CD14-positive monocyte (primary cell): Measurements from ENCODE around the gene DNAH1. TPM values are rescaled to one million over a fixed set of nuclear protein-coding genes. Genes with fewer than 3 reads are reported as not detected.

ENCODE experiments used
- DNase-seq, 3 donors: peaks; one replicate each; pipeline ENCODE4 v3.0.0-alpha.2; 2011 to 2022
- H2AFZ ChIP-seq: 2 replicates; pipeline ENCODE4 v1.6.0; 2012; ENCODE audit warnings: mild to moderate bottlenecking, low read depth, low read length, inconsistent platforms; ENCODE audit not compliant: insufficient read depth, poor library complexity, severe bottlenecking
- H3K27ac ChIP-seq, 2 donors: 1 replicate in 1 of 2; 2 replicates in 1 of 2; pipeline ENCODE4 v1.5.1; 2012 to 2013; ENCODE audit warnings: low read length in 2 of 2, control low read depth in 1 of 2, inconsistent platforms in 1 of 2, low read depth in 1 of 2, mild to moderate bottlenecking in 1 of 2
- H3K27me3 ChIP-seq, 2 donors: one replicate each; pipeline versions ENCODE4 v1.6.0 to v1.6.1; 2011 to 2013; ENCODE audit warnings: low read length in 2 of 2; ENCODE audit not compliant: control insufficient read depth in 2 of 2, insufficient read depth in 2 of 2
- H3K36me3 ChIP-seq, 2 donors: replicated peaks in 1 of 2; 1 replicate in 1 of 2; 2 replicates in 1 of 2; pipeline versions ENCODE4 v1.5.1 to v1.6.1; 2012 to 2013; ENCODE audit warnings: low read length in 2 of 2, control low read depth in 1 of 2, inconsistent platforms in 1 of 2, mild to moderate bottlenecking in 1 of 2; ENCODE audit not compliant: insufficient read depth in 2 of 2, control insufficient read depth in 1 of 2
- H3K4me1 ChIP-seq, 2 donors: 1 replicate in 1 of 2; 2 replicates in 1 of 2; pipeline versions ENCODE4 v1.5.1 to v1.6.1; 2012 to 2013; ENCODE audit warnings: low read length in 2 of 2, control low read depth in 1 of 2, inconsistent platforms in 1 of 2, mild to moderate bottlenecking in 1 of 2, moderate library complexity in 1 of 2; ENCODE audit not compliant: insufficient read depth in 2 of 2, control insufficient read depth in 1 of 2
- H3K4me2 ChIP-seq: replicated peaks from 2 replicates; pipeline ENCODE3; 2012; ENCODE audit warnings: low read length, moderate library complexity, mild to moderate bottlenecking; ENCODE audit not compliant: poor library complexity, severe bottlenecking; ENCODE audit errors: extremely low read depth
- H3K4me3 ChIP-seq, 3 experiments: fragments of 200-600 bp in 1 of 3; sonication (generic) in 1 of 3; replicated peaks in 1 of 3; 1 replicate in 2 of 3; 2 replicates in 1 of 3; pipeline ENCODE4 v1.5.1; 2011 to 2013; ENCODE audit warnings: low read length in 3 of 3, mild to moderate bottlenecking in 3 of 3, control low read depth in 2 of 3, low read depth in 2 of 3, inconsistent platforms in 1 of 3, moderate library complexity in 1 of 3
- H3K79me2 ChIP-seq: 2 replicates; pipeline ENCODE4 v1.6.0; 2012; ENCODE audit warnings: mild to moderate bottlenecking, control low read depth, inconsistent platforms, low read length, moderate library complexity; ENCODE audit not compliant: insufficient read depth
- H3K9ac ChIP-seq: 2 replicates; pipeline ENCODE4 v1.6.0; 2017; ENCODE audit warnings: low read length, mild to moderate bottlenecking; ENCODE audit not compliant: insufficient read depth, poor library complexity, severe bottlenecking
- H3K9me3 ChIP-seq, 2 donors: replicated peaks in 1 of 2; 1 replicate in 1 of 2; 2 replicates in 1 of 2; pipeline versions ENCODE4 v1.5.1 to v1.6.1; 2012 to 2013; ENCODE audit warnings: low read length in 2 of 2, control low read depth in 1 of 2; ENCODE audit not compliant: control insufficient read depth in 1 of 2, insufficient read depth in 1 of 2
- H4K20me1 ChIP-seq: 2 replicates; pipeline ENCODE4 v1.6.0; 2012; ENCODE audit warnings: mild to moderate bottlenecking, low read length, control low read depth, moderate library complexity; ENCODE audit not compliant: insufficient read depth
- H3K27ac Mint-ChIP-seq, 7 donors: one replicate each; pipeline ENCODE4 v1.8.0; 2020; ENCODE audit warnings: mild to moderate bottlenecking in 7 of 7, mixed read lengths in 7 of 7, moderate library complexity in 6 of 7, inconsistent platforms in 2 of 7
- H3K27me3 Mint-ChIP-seq, 3 donors: one replicate each; pipeline ENCODE4 v1.8.0; 2021 to 2022; ENCODE audit warnings: low read depth in 3 of 3, mild to moderate bottlenecking in 3 of 3, mixed read lengths in 3 of 3, moderate library complexity in 3 of 3, inconsistent platforms in 1 of 3
- H3K36me3 Mint-ChIP-seq, 2 donors: one replicate each; pipeline ENCODE4 v1.8.0; 2020; ENCODE audit warnings: mixed read lengths in 2 of 2, inconsistent platforms in 1 of 2, mild to moderate bottlenecking in 1 of 2
- H3K4me1 Mint-ChIP-seq: one replicate; pipeline ENCODE4 v1.8.0; 2020; ENCODE audit warnings: mild to moderate bottlenecking, mixed read lengths
- H3K4me3 Mint-ChIP-seq, 2 donors: one replicate each; pipeline ENCODE4 v1.8.0; 2020; ENCODE audit warnings: mild to moderate bottlenecking in 2 of 2, mixed read lengths in 2 of 2, moderate library complexity in 1 of 2
- H3K9me3 Mint-ChIP-seq, 7 donors: one replicate each; pipeline ENCODE4 v1.8.0; 2020 to 2022; ENCODE audit warnings: mixed read lengths in 7 of 7, mild to moderate bottlenecking in 6 of 7, moderate library complexity in 6 of 7, inconsistent platforms in 2 of 7
- WGBS: methylation state at CpG from one replicate; pipeline ENCODE4 v1.1.5; 2013; ENCODE audit warnings: missing lambda C conversion rate; ENCODE audit not compliant: insufficient coverage; 5-methylcytosine and 5-hydroxymethylcytosine counted together
- intact Hi-C, 2 donors: fragments of 100-400 bp; cut with micrococcal nuclease; formaldehyde crosslinking; loops; one replicate each; pipeline versions ENCODE4 v1.15.0 to v1.15.1; 2023
- polyA plus RNA-seq, 3 donors: library from polyadenylated mRNA; depleted of rRNA in 1 of 3; unstranded in 2 of 3; stranded (reverse) in 1 of 3; fragments of 300-500 nt in 2 of 3; fragments of >200 nt in 1 of 3; fragmentation: Illumina TruSeq in 2 of 3; gene quantifications; 1 replicate in 2 of 3; 2 replicates in 1 of 3; pipeline ENCODE4 v1.2.3, GENCODE V29; 2012 to 2021
- TF ChIP-seq, protein P1 (sequence below): fragments of 200-600 bp; IDR thresholded peaks from one replicate; pipeline ENCODE4 v1.8.0; 2022; ENCODE audit warnings: antibody characterized with exemption, mild to moderate bottlenecking

Gene DNAH1
- polyA plus RNA-seq, 3 donors = 0.15 to 47.0 (median 0.25) TPM

GRCh38 chr3:52407779-52408178 lies 91.7 kb downstream of the DNAH1 start:
- Mint-ChIP-seq H3K4me1 (peaks cover 35% of the 10 kb centered on the region), H3K27ac (peak overlapping the region in 1 of 7 donors; percentile 22), H3K9me3 (no peaks in the 10 kb centered on the region), H3K27me3 (peaks cover 0 to under 1% (median 0%) of the 10 kb centered on the region in 3 donors), H3K4me3 (no peak overlapping the region), H3K36me3 (peaks cover 57 to 58% of the 10 kb centered on the region in 2 donors)
- Histone ChIP-seq H3K9me3 (no peaks in the 10 kb centered on the region), H3K36me3 (peaks cover 53 to 55% of the 10 kb centered on the region in 2 donors), H3K4me3 (no peak overlapping the region), H2AFZ (no peak overlapping the region), H3K27ac (peak overlapping the region in 1 of 2 donors; percentile 96), H3K9ac (no peak overlapping the region), H3K4me2 (no peak overlapping the region), H3K27me3 (no peaks in the 10 kb centered on the region), H4K20me1 (peaks cover 16% of the 10 kb centered on the region), H3K4me1 (peaks cover 30 to 34% of the 10 kb centered on the region in 2 donors), H3K79me2 (peaks cover 48% of the 10 kb centered on the region)
- intact Hi-C loops = loop anchor here in 1 of 2 donors (10.0 kb wide), 1 partner anchor 123 kb away; the partner anchor contains the start of gene GLYCTK
- WGBS = 87% methylated on average over 3 of the region's 3 CpGs
- TF ChIP-seq, protein P1, sequence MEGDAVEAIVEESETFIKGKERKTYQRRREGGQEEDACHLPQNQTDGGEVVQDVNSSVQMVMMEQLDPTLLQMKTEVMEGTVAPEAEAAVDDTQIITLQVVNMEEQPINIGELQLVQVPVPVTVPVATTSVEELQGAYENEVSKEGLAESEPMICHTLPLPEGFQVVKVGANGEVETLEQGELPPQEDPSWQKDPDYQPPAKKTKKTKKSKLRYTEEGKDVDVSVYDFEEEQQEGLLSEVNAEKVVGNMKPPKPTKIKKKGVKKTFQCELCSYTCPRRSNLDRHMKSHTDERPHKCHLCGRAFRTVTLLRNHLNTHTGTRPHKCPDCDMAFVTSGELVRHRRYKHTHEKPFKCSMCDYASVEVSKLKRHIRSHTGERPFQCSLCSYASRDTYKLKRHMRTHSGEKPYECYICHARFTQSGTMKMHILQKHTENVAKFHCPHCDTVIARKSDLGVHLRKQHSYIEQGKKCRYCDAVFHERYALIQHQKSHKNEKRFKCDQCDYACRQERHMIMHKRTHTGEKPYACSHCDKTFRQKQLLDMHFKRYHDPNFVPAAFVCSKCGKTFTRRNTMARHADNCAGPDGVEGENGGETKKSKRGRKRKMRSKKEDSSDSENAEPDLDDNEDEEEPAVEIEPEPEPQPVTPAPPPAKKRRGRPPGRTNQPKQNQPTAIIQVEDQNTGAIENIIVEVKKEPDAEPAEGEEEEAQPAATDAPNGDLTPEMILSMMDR = no peak
- no peak for DNase-seq

DNA sequence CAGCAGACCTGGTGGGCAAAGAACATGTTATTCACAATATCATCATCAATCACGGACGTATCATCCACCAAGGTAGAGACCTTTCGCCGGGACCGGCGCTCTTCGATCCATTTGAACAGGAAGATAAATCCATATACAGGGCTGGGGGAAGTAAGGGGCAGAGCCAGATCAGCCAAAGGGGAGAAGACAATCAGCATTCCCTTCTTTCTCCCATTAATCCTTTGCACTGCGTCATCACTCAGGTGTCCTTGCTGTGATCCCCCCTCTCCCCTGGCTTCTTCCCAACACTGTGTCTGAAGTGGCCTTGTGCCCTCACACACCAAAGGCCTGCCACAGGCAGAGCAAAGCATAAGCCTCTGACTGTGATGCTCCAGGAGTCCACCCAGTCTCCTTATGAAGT lies 92.3 kb downstream of the DNAH1 start:
- Histone ChIP-seq H3K9ac (no peak overlapping the region), H3K4me3 (peak overlapping the region in 1 of 3 experiments; percentile 92), H3K79me2 (peaks cover 55% of the 10 kb centered on the region), H4K20me1 (peaks cover 16% of the 10 kb centered on the region), H3K4me2 (peak overlapping the region; percentile 84), H3K4me1 (peaks cover 34 to 39% of the 10 kb centered on the region in 2 donors), H3K27me3 (no peaks in the 10 kb centered on the region), H3K36me3 (peaks cover 46 to 48% of the 10 kb centered on the region in 2 donors), H3K27ac (peak overlapping the region in 1 of 2 donors; percentile 96), H2AFZ (no peak overlapping the region), H3K9me3 (no peaks in the 10 kb centered on the region)
- H3K36me3 Mint-ChIP-seq = peaks cover 50 to 52% of the 10 kb centered on the region in 2 donors
- WGBS = 80% methylated on average over 1 of the region's 8 CpGs
- H3K4me1 Mint-ChIP-seq = peaks cover 39% of the 10 kb centered on the region
- TF ChIP-seq, protein P1 = no peak
- intact Hi-C loops = loop anchor here in 1 of 2 donors (10.0 kb wide), 1 partner anchor 124 kb away; the partner anchor contains the start of gene GLYCTK
- H3K9me3 Mint-ChIP-seq = no peaks in the 10 kb centered on the region
- no peak for DNase-seq
- H3K27me3 Mint-ChIP-seq = peaks cover 0 to 2% (median 0%) of the 10 kb centered on the region in 3 donors
- no peak overlapping the region for H3K4me3 Mint-ChIP-seq
- peak overlapping the region; percentile 22 to 97 (median 94) for H3K27ac Mint-ChIP-seq
